ENCODE measurements around the gene STOML1.

The STOML1 gene

GRCh38 chr15:74022706-74023470, 30.8 kb upstream of the STOML1 start:
- H3K36me3 ChIP-seq (ENCODE audit: insufficient read depth, low read length), result peaks cover 27% of the 10 kb centered on the region
- H3K79me2 ChIP-seq (ENCODE audit: insufficient read depth, low read length), result no peaks in the 10 kb centered on the region
- H3K27me3 ChIP-seq (ENCODE audit: insufficient read depth, low read length), result no peaks in the 10 kb centered on the region
- no peak overlapping the region for H3K27ac ChIP-seq (ENCODE audit: low read depth, low read length, poor library complexity, severe bottlenecking)
- H2AFZ ChIP-seq (ENCODE audit: low read length), result no peak overlapping the region
- no peak overlapping the region for H3K9ac ChIP-seq (ENCODE audit: low read length)
- TF ChIP-seq, protein P1, sequence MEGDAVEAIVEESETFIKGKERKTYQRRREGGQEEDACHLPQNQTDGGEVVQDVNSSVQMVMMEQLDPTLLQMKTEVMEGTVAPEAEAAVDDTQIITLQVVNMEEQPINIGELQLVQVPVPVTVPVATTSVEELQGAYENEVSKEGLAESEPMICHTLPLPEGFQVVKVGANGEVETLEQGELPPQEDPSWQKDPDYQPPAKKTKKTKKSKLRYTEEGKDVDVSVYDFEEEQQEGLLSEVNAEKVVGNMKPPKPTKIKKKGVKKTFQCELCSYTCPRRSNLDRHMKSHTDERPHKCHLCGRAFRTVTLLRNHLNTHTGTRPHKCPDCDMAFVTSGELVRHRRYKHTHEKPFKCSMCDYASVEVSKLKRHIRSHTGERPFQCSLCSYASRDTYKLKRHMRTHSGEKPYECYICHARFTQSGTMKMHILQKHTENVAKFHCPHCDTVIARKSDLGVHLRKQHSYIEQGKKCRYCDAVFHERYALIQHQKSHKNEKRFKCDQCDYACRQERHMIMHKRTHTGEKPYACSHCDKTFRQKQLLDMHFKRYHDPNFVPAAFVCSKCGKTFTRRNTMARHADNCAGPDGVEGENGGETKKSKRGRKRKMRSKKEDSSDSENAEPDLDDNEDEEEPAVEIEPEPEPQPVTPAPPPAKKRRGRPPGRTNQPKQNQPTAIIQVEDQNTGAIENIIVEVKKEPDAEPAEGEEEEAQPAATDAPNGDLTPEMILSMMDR (IDR thresholded peaks at IDR 0.05; ENCODE audit: low read length), result no peak
- TF ChIP-seq EZH2 (IDR thresholded peaks at IDR 0.05; ENCODE audit: borderline replicate concordance, low read length), result no peak
- no peaks in the 10 kb centered on the region for H3K9me2 ChIP-seq (ENCODE audit: low read depth, low read length)
- no peak overlapping the region for H3K4me3 ChIP-seq (ENCODE audit: low read depth, low read length, poor library complexity, severe bottlenecking)
- no peaks in the 10 kb centered on the region for H3F3A ChIP-seq (ENCODE audit: insufficient read depth, low read length)
- no peak overlapping the region for H3K4me2 ChIP-seq (ENCODE audit: low read length)
- H4K20me1 ChIP-seq (ENCODE audit: insufficient read depth, low read length), result no peaks in the 10 kb centered on the region
- no peaks in the 10 kb centered on the region for H3K9me3 ChIP-seq (ENCODE audit: low read length)
- H3K4me1 ChIP-seq (ENCODE audit: insufficient read depth, low read length, severe bottlenecking), result no peaks in the 10 kb centered on the region

DNA sequence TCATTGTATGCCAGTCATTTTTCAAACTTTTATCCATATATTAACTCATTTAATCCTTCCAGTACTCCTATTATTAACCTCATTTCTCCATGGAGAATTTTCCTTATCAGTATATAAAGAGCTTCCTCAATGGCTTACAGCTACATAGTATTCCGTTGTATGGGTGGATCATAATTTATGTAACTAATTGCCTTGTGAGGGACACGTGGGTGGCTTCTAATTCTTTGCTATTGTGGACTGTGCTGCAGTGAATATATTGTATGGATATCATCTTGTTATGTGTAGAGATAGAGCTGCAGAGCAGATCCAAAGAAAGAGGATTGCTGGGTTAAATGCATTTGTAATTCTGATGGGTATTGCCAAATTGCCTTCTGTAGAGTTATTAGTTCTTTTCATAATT, 27.6 kb upstream of the STOML1 start:
- no peaks in the 10 kb centered on the region for H3K9me3 ChIP-seq (ENCODE audit: low read length)
- H3K4me1 ChIP-seq (ENCODE audit: insufficient read depth, low read length, severe bottlenecking), result no peaks in the 10 kb centered on the region
- no peak overlapping the region for H3K4me2 ChIP-seq (ENCODE audit: low read length)
- TF ChIP-seq, protein P1 (IDR thresholded peaks at IDR 0.05; ENCODE audit: low read length), result no peak
- TF ChIP-seq EZH2 (IDR thresholded peaks at IDR 0.05; ENCODE audit: borderline replicate concordance, low read length), result no peak
- no peaks in the 10 kb centered on the region for H3K79me2 ChIP-seq (ENCODE audit: insufficient read depth, low read length)
- no peaks in the 10 kb centered on the region for H4K20me1 ChIP-seq (ENCODE audit: insufficient read depth, low read length)
- H3F3A ChIP-seq (ENCODE audit: insufficient read depth, low read length), result no peaks in the 10 kb centered on the region
- no peaks in the 10 kb centered on the region for H3K27me3 ChIP-seq (ENCODE audit: insufficient read depth, low read length)
- H3K4me3 ChIP-seq (ENCODE audit: low read depth, low read length, poor library complexity, severe bottlenecking), result no peak overlapping the region
- H3K9me2 ChIP-seq (ENCODE audit: low read depth, low read length), result no peaks in the 10 kb centered on the region
- no peak overlapping the region for H3K27ac ChIP-seq (ENCODE audit: low read depth, low read length, poor library complexity, severe bottlenecking)
- H3K36me3 ChIP-seq (ENCODE audit: insufficient read depth, low read length), result peaks cover 16% of the 10 kb centered on the region
- no peak overlapping the region for H3K9ac ChIP-seq (ENCODE audit: low read length)
- H2AFZ ChIP-seq (ENCODE audit: low read length), result no peak overlapping the region

GRCh38 chr15:74013374-74013894, 21.3 kb upstream of the STOML1 start:
- no peak overlapping the region for H3K9ac ChIP-seq (ENCODE audit: low read length)
- no peaks in the 10 kb centered on the region for H4K20me1 ChIP-seq (ENCODE audit: insufficient read depth, low read length)
- no peak overlapping the region for H3K27ac ChIP-seq (ENCODE audit: low read depth, low read length, poor library complexity, severe bottlenecking)
- H2AFZ ChIP-seq (ENCODE audit: low read length), result no peak overlapping the region
- no peaks in the 10 kb centered on the region for H3F3A ChIP-seq (ENCODE audit: insufficient read depth, low read length)
- no peaks in the 10 kb centered on the region for H3K79me2 ChIP-seq (ENCODE audit: insufficient read depth, low read length)
- no peaks in the 10 kb centered on the region for H3K9me3 ChIP-seq (ENCODE audit: low read length)
- no peaks in the 10 kb centered on the region for H3K4me1 ChIP-seq (ENCODE audit: insufficient read depth, low read length, severe bottlenecking)
- H3K27me3 ChIP-seq (ENCODE audit: insufficient read depth, low read length), result no peaks in the 10 kb centered on the region
- TF ChIP-seq, protein P1 (IDR thresholded peaks at IDR 0.05; ENCODE audit: low read length), result no peak
- no peak for TF ChIP-seq EZH2 (IDR thresholded peaks at IDR 0.05; ENCODE audit: borderline replicate concordance, low read length)
- H3K4me3 ChIP-seq (ENCODE audit: low read depth, low read length, poor library complexity, severe bottlenecking), result no peak overlapping the region
- peaks cover 10% of the 10 kb centered on the region for H3K36me3 ChIP-seq (ENCODE audit: insufficient read depth, low read length)
- H3K4me2 ChIP-seq (ENCODE audit: low read length), result no peak overlapping the region
- H3K9me2 ChIP-seq (ENCODE audit: low read depth, low read length), result no peaks in the 10 kb centered on the region
